Memory B cell (primary cell): ENCODE results near the gene LRCH1.

ENCODE experiments used
- ATAC-seq: fragments of 150-1000 bp; cut with Tn5 transposase; 2 replicates; pipeline ENCODE4 v1.10.0; 2021; ENCODE audit warnings: low read depth, mild to moderate bottlenecking, moderate library complexity
- DNase-seq, 2 donors: peaks; one replicate each; pipeline ENCODE4 v3.0.0; 2022; ENCODE audit warnings: low spot score in 2 of 2
- H3K27ac Mint-ChIP-seq: one replicate; pipeline ENCODE4 v1.8.0; 2022; ENCODE audit warnings: mild to moderate bottlenecking, moderate library complexity, mixed read lengths
- H3K27me3 Mint-ChIP-seq: one replicate; pipeline ENCODE4 v1.8.0; 2022; ENCODE audit warnings: mixed read lengths
- H3K36me3 Mint-ChIP-seq: one replicate; pipeline ENCODE4 v1.8.0; 2022; ENCODE audit warnings: mild to moderate bottlenecking, mixed read lengths
- H3K4me1 Mint-ChIP-seq: one replicate; pipeline ENCODE4 v1.8.0; 2022; ENCODE audit warnings: mixed read lengths
- H3K4me3 Mint-ChIP-seq: one replicate; pipeline ENCODE4 v1.8.0; 2022; ENCODE audit warnings: mild to moderate bottlenecking, moderate library complexity, mixed read lengths
- H3K9me3 Mint-ChIP-seq: one replicate; pipeline ENCODE4 v1.8.0; 2022; ENCODE audit warnings: mixed read lengths

LRCH1 gene

DNA sequence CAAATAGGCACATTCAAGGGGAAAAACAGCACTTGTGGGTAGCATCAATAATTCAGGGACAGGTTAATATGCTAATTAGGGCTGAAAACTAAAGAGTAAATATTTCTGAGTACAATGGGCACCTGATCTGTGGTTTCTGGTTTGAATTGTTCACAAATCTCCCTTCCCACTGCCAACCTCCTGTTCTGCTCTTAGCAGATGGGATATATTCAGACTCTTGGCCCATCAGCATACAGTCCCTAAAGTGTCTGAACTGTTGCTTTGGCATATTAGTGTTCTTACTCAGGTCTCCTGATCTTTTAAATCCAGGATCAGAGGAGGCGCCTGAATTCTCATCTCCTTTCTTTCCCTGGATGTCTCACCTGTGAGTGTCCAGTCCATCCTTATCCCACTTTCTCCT, 8.2 kb upstream of the LRCH1 start:
- Mint-ChIP-seq H3K9me3 (no peaks in the 10 kb centered on the region), H3K27ac (no peak overlapping the region), H3K4me3 (no peak overlapping the region), H3K4me1 (no peaks in the 10 kb centered on the region), H3K36me3 (no peaks in the 10 kb centered on the region), H3K27me3 (no peaks in the 10 kb centered on the region)
- no peak for ATAC-seq
- no peak for DNase-seq

DNA sequence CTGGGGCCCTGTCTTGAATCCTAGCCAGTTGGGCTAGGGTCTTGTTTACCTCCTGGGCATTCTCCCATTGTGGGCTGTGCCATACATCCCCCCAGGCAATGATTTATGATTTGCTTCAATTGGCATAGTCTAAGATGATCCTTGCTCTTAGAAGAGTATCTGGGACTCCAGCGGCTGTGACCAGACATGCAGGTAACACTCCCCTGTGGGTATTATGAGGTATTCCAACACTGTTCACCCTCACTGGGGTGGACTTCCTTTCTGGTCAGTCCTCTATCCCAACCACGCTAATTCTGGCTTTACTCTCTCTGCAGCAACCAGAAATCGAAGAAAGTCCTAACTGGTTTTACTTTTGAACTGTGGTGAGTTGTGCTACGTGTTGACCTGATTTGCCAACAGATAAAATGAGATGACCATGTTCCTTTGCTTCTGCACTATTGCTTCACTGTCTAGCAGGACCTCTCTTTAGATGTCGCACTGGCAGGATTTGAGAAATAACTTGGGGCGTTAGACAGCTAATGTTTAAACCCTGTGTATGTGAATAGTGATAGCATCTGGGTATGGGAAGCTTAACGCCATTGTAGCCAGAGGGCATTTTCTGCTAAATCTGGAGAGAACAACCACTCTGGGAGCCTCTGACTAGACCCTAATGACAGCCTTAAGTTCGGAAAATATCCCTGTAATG, 6.7 kb upstream of the LRCH1 start:
- no peaks in the 10 kb centered on the region for H3K27me3 Mint-ChIP-seq
- DNase-seq, result no peak

DNA sequence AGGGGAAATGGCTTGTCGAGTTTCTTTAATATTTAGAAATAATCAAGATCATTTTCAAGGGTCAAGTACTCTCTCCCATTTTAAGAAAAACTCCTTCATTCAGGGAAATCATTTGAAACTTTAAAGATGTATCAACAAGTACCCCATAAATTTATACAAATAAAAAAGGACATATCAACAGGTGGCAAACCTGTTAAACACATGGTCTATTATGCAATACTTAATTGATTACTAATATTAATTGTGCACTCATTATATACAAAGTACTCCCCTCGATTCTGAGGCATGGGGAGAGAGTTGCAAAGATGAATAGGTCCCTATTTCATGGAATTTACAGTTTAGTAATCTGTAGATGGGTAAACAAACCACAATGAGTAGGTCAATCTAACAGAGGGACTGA, 2.1 kb upstream of the LRCH1 start:
- no peak overlapping the region for H3K4me3 Mint-ChIP-seq
- peaks cover 21% of the 10 kb centered on the region for H3K4me1 Mint-ChIP-seq
- no peak overlapping the region for H3K27ac Mint-ChIP-seq
- DNase-seq, result no peak
- no peaks in the 10 kb centered on the region for H3K36me3 Mint-ChIP-seq
- ATAC-seq, result no peak
- no peaks in the 10 kb centered on the region for H3K9me3 Mint-ChIP-seq
- no peaks in the 10 kb centered on the region for H3K27me3 Mint-ChIP-seq

More for the DNA sequence above, 6.7 kb upstream of the LRCH1 start:
- Mint-ChIP-seq H3K27ac (no peak overlapping the region), H3K36me3 (no peaks in the 10 kb centered on the region), H3K9me3 (no peaks in the 10 kb centered on the region), H3K4me1 (no peaks in the 10 kb centered on the region), H3K4me3 (no peak overlapping the region)
- ATAC-seq, result no peak

DNA sequence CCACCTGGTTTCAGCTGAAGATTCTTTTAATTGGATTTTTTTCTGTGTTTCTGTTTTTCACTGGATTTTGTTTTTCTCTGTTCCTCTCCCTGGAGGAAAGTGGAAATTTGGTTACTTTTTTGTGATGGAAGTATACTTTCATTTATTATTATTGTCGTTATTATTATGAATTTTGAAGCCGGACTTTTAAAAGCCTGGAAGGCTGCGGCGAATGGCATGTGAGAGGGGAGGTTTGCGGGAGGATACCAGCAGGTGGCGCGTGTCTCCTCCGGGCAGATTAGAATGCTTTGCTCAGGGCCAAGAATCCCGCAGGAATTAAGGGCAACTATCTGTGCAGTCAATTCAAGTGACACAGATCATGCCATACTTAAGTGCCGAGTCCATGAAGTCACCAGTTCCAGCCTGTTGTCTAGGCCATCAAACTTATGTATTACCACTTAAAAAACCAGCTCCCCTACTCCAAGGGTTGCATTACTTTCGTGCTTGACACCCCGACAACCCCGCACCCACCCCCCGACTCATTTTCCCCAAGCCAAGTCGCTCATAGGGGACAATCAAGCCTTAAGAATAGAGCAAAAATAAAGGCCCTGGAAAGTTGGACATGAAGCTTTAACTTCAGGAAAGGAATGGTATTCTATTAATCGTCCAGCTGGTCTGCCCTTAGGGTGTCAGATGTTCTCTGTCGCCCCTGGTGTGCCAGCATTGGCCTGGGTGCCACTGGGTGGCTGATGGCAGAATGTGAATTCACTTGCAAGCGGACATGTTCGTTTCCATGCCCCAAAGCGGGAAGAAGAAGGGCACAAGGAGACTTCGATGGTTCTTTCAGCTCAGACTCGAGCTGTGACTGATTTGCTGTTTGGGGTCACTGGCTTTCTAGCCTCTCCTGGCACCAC, 1.3 kb upstream of the LRCH1 start:
- peak overlapping the region; percentile 96 for H3K4me3 Mint-ChIP-seq
- ATAC-seq (no peak), DNase-seq (peak; percentile 61 to 71)
- H3K9me3 Mint-ChIP-seq, result no peaks in the 10 kb centered on the region
- no peaks in the 10 kb centered on the region for H3K36me3 Mint-ChIP-seq
- peak overlapping the region; percentile 96 for H3K27ac Mint-ChIP-seq
- peaks cover 28% of the 10 kb centered on the region for H3K4me1 Mint-ChIP-seq
- no peaks in the 10 kb centered on the region for H3K27me3 Mint-ChIP-seq

DNA sequence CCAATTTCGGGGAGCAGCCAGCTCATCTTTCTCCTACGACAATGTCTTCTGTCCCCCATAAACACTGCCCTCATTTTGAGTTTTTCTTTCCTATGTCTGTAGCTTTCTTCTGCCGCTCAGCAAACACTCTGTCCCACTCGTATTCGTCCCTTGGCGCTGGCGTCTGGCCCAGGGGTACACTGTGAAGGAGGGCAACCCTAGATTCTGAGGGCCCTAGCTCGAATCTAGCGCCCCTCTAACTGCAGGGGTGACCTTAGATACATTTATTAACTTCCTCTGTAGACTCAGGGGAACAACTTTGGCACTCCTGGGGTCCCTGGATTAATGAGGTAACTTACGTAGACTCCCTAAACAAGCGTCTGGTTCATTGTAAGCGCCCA, 677 bp upstream of the LRCH1 start:
- H3K4me1 Mint-ChIP-seq, result peaks cover 34% of the 10 kb centered on the region

DNA sequence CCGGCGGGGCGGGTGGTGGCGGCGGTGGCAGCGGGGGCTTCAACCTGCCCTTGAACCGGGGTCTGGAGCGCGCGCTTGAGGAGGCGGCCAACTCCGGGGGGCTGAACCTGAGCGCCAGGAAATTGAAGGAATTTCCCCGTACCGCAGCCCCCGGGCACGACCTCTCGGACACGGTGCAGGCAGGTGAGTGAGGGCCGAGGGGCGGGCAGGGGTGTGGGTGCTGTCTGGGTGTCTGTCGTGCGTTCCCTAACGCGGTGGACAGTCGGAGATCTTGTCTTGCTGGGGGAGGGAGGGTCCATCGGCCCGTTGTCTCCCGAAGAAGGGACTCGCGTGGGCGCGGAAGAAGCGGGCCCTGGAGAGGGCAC, 533 bp downstream of the LRCH1 start:
- H3K9me3 Mint-ChIP-seq, result no peaks in the 10 kb centered on the region
- ATAC-seq (no peak), DNase-seq (no peak)
- no peaks in the 10 kb centered on the region for H3K27me3 Mint-ChIP-seq
- peak overlapping the region; percentile 96 for H3K27ac Mint-ChIP-seq
- H3K4me3 Mint-ChIP-seq, result peak overlapping the region; percentile 96
- H3K36me3 Mint-ChIP-seq, result no peaks in the 10 kb centered on the region
- peaks cover 39% of the 10 kb centered on the region for H3K4me1 Mint-ChIP-seq

More for the DNA sequence above, 677 bp upstream of the LRCH1 start:
- H3K27me3 Mint-ChIP-seq, result no peaks in the 10 kb centered on the region
- no peaks in the 10 kb centered on the region for H3K9me3 Mint-ChIP-seq
- H3K36me3 Mint-ChIP-seq, result no peaks in the 10 kb centered on the region
- H3K27ac Mint-ChIP-seq, result peak overlapping the region; percentile 96
- no peak for ATAC-seq
- peak in 1 of 2 donors; percentile 25 for DNase-seq
- H3K4me3 Mint-ChIP-seq, result peak overlapping the region; percentile 96

DNA sequence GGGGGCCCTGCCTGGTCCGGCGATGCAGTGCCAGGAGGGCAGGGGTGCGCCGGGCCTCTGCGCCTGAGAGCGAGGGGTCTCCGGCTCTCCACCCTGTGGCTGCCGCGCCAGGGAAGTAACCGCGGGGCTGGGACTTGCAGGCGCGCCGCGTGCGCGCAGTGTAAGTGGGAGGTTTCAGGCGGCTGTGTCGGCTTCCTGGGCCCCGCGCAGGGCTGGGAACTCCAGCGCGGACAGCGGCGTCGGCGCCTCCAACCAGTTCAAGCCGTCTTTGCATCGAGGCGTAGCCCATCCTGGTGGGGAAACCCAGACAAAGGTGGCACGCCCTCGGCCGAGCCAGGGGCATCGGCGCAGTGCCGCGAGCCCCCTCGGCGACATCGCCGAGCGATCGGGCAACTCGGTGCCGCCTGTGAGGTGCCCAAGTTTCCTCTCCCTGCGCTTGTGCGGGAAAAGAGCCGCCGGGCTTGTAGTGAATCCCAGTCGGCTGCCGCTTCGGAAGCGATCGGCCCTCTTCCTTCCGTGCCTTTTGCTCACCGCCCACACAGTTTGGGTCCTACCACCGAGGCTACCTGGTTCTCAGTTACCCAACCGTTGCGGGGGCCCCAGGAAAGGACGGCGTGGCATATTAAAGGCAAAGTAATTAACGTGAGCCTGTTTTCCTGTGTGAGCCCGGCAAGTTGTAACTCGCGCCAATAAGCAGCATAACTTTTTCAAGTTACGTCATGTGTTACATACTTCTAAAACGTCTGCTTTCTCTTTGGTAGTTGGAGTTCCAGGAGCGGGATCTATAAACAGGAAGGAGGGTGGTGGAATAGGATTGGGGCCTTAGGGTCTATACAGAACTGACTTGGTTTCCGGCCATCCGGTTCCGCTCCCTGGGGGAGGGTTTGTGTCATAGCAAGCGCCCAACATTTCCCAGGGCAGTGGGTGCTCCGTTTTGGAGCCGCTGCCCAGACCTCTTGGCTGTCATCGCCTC, 1.2 kb downstream of the LRCH1 start:
- DNase-seq (peak; percentile 62 to 65), ATAC-seq (peak; percentile 58)
- Mint-ChIP-seq H3K36me3 (no peaks in the 10 kb centered on the region), H3K27ac (peak overlapping the region; percentile 96), H3K4me3 (peak overlapping the region; percentile 96), H3K27me3 (no peaks in the 10 kb centered on the region), H3K9me3 (no peaks in the 10 kb centered on the region), H3K4me1 (peaks cover 39% of the 10 kb centered on the region)

DNA sequence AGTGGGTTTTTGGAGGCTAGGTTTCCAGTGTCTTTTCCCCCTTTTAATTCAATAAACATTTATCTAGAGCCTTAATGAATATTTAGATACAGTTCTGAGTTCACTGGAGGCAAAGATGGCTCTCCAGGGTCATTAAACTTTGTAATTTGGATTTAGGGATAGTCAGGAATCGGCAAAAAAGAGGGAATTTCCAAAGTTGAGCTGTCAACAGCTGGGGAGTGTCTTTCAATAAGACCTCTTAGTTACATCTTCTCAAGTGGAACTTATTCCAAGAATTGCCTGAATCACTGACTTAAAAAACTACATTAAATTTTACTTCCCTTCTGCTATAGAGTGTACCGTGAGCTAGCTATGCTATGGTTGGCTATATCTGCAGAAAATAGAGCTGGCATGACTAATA, 2.0 kb downstream of the LRCH1 start:
- peak overlapping the region; percentile 96 for H3K27ac Mint-ChIP-seq
- H3K4me3 Mint-ChIP-seq, result peak overlapping the region; percentile 96
- no peak for ATAC-seq
- no peaks in the 10 kb centered on the region for H3K27me3 Mint-ChIP-seq
- no peaks in the 10 kb centered on the region for H3K9me3 Mint-ChIP-seq
- peaks cover 39% of the 10 kb centered on the region for H3K4me1 Mint-ChIP-seq
- no peak for DNase-seq
- H3K36me3 Mint-ChIP-seq, result no peaks in the 10 kb centered on the region

DNA sequence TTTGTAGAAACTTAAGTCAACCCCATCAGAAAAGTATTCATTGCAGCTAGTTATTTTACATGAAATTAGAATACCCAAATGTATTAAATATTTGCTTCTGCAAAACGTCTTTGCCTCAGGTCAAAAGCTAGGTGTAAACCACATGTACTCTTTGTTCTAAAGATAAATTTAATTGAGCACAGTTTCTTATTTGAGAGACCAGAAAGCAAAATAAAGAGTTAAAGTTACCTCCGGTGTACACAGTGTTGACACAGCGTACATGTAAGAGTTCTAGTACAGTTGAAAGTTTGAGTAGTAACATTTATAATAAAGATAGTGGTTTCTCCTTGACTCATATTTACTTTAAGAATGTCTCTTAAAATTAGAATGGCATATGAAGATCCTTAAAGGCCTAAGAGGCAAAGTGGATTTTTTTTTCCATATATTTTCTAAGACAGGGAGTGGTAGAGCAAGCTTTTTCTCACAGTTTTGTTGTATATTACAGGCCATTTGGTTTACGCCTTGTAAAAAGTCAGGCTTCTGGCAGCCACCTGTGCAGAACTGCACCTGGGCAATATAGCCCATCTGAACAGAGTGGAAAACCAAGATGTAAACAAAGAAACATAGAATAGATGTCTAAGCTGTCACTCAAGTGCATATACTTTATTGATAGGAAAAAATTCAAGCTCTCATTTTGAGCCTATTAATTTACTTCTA, 2.9 kb downstream of the LRCH1 start:
- ATAC-seq, result no peak
- H3K4me1 Mint-ChIP-seq, result peaks cover 39% of the 10 kb centered on the region
- no peaks in the 10 kb centered on the region for H3K9me3 Mint-ChIP-seq
- H3K36me3 Mint-ChIP-seq, result no peaks in the 10 kb centered on the region
- no peaks in the 10 kb centered on the region for H3K27me3 Mint-ChIP-seq
- no peak for DNase-seq
- H3K27ac Mint-ChIP-seq, result peak overlapping the region; percentile 96
- H3K4me3 Mint-ChIP-seq, result peak overlapping the region; percentile 96

DNA sequence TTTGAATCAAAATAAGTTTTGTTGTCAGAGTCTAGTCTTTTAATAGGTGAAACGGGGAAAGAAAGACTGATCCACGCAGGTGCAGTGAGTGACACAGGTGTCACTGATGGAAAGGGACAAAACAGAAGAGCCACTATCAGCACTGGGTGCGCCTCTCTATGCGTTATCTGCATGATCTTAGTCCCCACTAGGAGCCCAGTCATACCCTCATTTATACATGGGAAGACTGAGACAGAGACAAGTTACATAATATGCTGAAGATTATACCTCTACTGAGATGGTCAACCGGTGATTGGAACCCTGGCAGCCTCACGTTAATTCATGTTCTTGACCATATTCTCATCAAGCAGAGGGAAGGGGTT, 3.4 kb downstream of the LRCH1 start:
- Mint-ChIP-seq H3K36me3 (no peaks in the 10 kb centered on the region), H3K4me3 (no peak overlapping the region), H3K9me3 (no peaks in the 10 kb centered on the region), H3K4me1 (peaks cover 39% of the 10 kb centered on the region), H3K27ac (peak overlapping the region; percentile 96), H3K27me3 (no peaks in the 10 kb centered on the region)
- ATAC-seq (no peak), DNase-seq (no peak)

DNA sequence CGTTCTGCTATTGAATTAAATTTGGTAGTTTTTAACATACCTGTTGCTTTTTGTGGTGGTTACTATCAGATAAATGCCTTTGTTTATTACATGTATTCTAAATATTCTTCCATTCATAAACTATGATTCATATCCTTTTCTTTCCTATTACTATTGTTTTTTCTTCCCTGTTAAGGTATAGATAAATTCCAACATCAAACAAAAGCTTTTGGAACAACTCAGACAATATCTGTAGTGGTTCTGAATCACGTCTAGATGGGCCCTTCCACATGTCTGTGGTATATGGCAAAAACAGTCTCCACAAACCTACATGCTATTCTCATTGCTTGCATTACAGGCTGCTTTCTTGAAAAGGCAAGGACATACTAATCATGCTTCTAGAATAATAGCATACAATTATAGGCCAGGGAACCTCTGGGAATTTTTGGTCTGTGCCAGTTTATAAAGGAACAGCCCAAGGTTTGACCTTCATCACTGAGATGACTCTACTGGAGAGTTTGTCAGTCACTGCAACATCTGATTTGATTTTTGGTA, 6.4 kb downstream of the LRCH1 start:
- Mint-ChIP-seq H3K27me3 (no peaks in the 10 kb centered on the region), H3K4me3 (no peak overlapping the region), H3K9me3 (no peaks in the 10 kb centered on the region), H3K27ac (no peak overlapping the region), H3K4me1 (peaks cover 30% of the 10 kb centered on the region), H3K36me3 (no peaks in the 10 kb centered on the region)
- DNase-seq (no peak), ATAC-seq (no peak)

DNA sequence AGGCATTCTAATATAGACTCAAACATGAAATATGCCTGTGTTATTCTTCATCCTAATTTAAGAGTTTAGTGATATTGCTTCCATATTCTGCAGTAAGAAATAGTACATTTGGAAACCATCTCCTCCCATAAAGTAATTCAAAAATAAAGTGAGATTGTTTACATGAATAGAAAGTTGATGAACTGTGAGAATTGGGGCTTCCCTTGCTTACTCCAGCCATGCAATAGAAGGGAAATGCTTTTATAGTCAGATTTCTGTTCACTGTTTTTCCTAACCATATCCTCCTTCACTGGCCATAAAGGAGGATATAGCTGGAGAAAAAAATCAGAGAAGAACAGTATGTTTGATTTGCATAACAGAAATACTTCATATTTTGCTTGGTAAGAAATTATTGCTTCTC, 7.8 kb downstream of the LRCH1 start:
- Mint-ChIP-seq H3K27me3 (no peaks in the 10 kb centered on the region), H3K9me3 (no peaks in the 10 kb centered on the region), H3K27ac (no peak overlapping the region), H3K4me1 (peaks cover 28% of the 10 kb centered on the region), H3K4me3 (no peak overlapping the region), H3K36me3 (no peaks in the 10 kb centered on the region)
- ATAC-seq (no peak), DNase-seq (no peak)

DNA sequence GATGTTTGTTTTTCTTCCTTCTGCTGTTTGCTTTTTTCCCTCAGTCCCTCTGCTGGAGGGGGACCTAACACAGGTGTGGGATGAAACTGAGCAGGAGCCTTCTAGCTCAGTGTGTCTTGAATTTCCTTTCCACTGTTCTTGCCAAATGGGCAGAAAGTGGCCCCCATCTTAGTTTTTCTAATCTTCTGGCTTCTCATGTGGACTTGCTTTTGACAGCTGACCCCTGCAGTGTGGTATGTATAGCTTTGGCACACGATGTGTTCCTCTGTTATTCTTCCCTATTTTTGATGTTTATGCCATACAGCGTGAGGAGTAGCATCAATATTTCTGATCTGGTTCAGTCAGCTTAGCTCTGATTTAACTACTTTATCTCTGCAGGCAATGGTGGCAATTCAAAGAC, 8.3 kb downstream of the LRCH1 start:
- Mint-ChIP-seq H3K36me3 (no peaks in the 10 kb centered on the region), H3K27me3 (no peaks in the 10 kb centered on the region), H3K27ac (no peak overlapping the region), H3K4me3 (no peak overlapping the region), H3K9me3 (no peaks in the 10 kb centered on the region), H3K4me1 (peaks cover 26% of the 10 kb centered on the region)
- no peak for ATAC-seq
- DNase-seq, result no peak
